Calu3 (cell line): ENCODE results near the gene NSDHL. TPM values are rescaled to one million over a fixed set of nuclear protein-coding genes. Genes with fewer than 3 reads are reported as not detected.
"Not testable (repeated sequence)": the region's sequence is repeated elsewhere in the genome, so short reads cannot be mapped to it uniquely, and the experiment has no call there.

ENCODE experiments used
- BruUV-seq: library from RNA; stranded (reverse); fragments of 400-500 nt; replicated peaks from 2 replicates; lab custom pipeline; 2021; lab: Mats Ljungman, UMichigan
- CTCF ChIA-PET: fragments of 300-600 bp; sonication (Branson Sonifier 250); formaldehyde crosslinking; loops from one replicate; lab custom pipeline; 2022; ENCODE audit warnings: antibody characterized with exemption; lab: Charles Lee
- DNase-seq: peaks from one replicate; pipeline ENCODE4 v3.0.0; 2022
- H3K27ac Mint-ChIP-seq: one replicate; pipeline ENCODE4 v1.8.0; 2022; ENCODE audit warnings: mixed read lengths; ENCODE audit not compliant: unreplicated experiment
- H3K27me3 Mint-ChIP-seq: one replicate; pipeline ENCODE4 v1.8.0; 2022; ENCODE audit warnings: mixed read lengths; ENCODE audit not compliant: unreplicated experiment
- H3K36me3 Mint-ChIP-seq: one replicate; pipeline ENCODE4 v1.8.0; 2022; ENCODE audit warnings: mild to moderate bottlenecking, moderate library complexity, mixed read lengths; ENCODE audit not compliant: insufficient read depth, unreplicated experiment
- H3K4me1 Mint-ChIP-seq: one replicate; pipeline ENCODE4 v1.8.0; 2022; ENCODE audit warnings: mild to moderate bottlenecking, low read depth, mixed read lengths; ENCODE audit not compliant: unreplicated experiment
- H3K4me3 Mint-ChIP-seq: one replicate; pipeline ENCODE4 v1.8.0; 2022; ENCODE audit warnings: mild to moderate bottlenecking, low read depth, moderate library complexity, mixed read lengths; ENCODE audit not compliant: unreplicated experiment
- H3K9me3 Mint-ChIP-seq: one replicate; pipeline ENCODE4 v1.8.0; 2022; ENCODE audit warnings: low read depth, mixed read lengths; ENCODE audit not compliant: unreplicated experiment
- intact Hi-C: fragments of 100-400 bp; cut with micrococcal nuclease; formaldehyde crosslinking; loops from one replicate; pipeline ENCODE4 v1.10.0; 2022; ENCODE audit not compliant: unreplicated experiment
- total RNA-seq: library from RNA; stranded (reverse); gene quantifications from 2 replicates; pipeline ENCODE4 v1.2.3, GENCODE V29; 2022
- TF ChIP-seq, protein P1 (sequence below): fragments of 200-600 bp; IDR thresholded peaks from one replicate; pipeline ENCODE4 v1.8.0; 2022; ENCODE audit warnings: antibody characterized with exemption; ENCODE audit not compliant: unreplicated experiment

NSDHL gene
- total RNA-seq, 1 experiment from 2014 or later = 38.1 TPM

DNA sequence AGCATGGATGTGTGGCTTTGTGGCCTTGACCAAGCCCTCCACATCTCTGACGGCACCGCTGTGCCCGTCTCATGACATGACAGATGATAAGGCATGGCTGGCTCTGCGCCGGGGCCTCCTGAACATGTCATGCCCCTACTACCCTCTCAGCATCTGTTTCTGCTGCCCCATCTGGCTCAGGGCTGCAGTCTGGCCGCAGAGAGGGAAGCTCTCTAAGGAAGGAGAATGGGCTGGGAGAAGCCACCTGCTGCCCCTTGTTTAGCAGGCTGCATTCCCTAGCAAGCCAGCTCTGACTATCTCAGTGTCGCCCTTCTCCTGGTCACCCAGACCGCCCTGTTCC is 74.2 kb downstream of the NSDHL start:
- CTCF ChIA-PET = no interaction called here
- H3K27me3 Mint-ChIP-seq = no peaks in the 10 kb centered on the region
- no TSS peak for BruUV-seq
- H3K4me3 Mint-ChIP-seq = no peak overlapping the region
- DNase-seq = no peak
- no peaks in the 10 kb centered on the region for H3K9me3 Mint-ChIP-seq
- TF ChIP-seq, protein P1, sequence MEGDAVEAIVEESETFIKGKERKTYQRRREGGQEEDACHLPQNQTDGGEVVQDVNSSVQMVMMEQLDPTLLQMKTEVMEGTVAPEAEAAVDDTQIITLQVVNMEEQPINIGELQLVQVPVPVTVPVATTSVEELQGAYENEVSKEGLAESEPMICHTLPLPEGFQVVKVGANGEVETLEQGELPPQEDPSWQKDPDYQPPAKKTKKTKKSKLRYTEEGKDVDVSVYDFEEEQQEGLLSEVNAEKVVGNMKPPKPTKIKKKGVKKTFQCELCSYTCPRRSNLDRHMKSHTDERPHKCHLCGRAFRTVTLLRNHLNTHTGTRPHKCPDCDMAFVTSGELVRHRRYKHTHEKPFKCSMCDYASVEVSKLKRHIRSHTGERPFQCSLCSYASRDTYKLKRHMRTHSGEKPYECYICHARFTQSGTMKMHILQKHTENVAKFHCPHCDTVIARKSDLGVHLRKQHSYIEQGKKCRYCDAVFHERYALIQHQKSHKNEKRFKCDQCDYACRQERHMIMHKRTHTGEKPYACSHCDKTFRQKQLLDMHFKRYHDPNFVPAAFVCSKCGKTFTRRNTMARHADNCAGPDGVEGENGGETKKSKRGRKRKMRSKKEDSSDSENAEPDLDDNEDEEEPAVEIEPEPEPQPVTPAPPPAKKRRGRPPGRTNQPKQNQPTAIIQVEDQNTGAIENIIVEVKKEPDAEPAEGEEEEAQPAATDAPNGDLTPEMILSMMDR = no peak
- peaks cover 5% of the 10 kb centered on the region for H3K4me1 Mint-ChIP-seq
- H3K27ac Mint-ChIP-seq = no peak overlapping the region
- intact Hi-C loops = no loop called here
- H3K36me3 Mint-ChIP-seq = no peaks in the 10 kb centered on the region

DNA sequence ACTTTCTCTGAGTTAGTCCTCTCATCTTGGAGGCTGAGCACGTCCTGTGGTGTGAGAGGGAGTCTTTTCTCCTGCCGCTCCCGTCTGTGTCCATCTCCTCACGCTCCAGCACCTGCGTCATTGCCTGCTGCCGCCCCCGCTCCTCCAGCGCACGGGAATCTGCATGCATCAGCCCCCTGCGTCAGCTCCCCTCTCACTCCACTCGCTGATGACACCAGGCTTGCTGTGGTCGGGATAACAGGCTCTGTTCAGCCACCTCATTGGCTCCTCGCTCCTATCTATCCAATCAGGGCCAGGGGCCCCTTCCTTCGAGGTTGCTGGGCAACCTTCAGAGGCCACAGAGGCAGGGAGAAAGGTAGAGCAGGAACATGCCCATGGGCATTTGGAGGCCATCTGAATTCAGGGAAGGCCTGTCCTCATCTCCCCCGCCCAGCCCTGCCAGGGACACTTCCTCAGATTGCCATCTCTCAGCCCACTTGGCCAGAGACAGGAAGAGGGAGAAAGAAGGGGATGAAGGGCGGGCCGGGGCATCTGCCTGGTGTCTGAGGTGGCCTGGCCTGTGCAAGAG is 76.3 kb downstream of the NSDHL start:
- CTCF ChIA-PET = no interaction called here

DNA sequence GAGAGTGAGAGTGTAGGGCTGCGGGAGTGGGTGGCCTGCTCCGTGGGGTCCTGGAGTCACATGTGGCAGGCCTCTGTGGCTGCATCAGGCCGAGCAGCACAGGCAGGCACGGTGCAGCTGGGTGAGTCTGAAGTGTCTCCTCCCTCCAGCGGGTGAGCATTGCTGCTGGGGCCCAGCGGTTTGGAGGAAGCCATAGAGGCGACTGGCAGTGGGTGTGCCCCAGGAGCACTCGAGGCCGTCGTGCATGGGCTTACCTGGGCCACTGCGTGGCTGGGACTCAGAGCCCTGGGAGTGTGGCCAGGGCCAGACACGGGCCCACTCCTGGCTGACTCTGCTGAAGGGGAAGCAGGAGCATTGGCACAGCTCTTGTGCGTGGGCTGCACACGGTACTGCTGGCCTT is 77.6 kb downstream of the NSDHL start:
- Mint-ChIP-seq H3K4me1 (no peaks in the 10 kb centered on the region), H3K36me3 (no peaks in the 10 kb centered on the region), H3K4me3 (no peak overlapping the region), H3K27me3 (no peaks in the 10 kb centered on the region), H3K9me3 (no peaks in the 10 kb centered on the region), H3K27ac (no peak overlapping the region)
- BruUV-seq = no TSS peak
- CTCF ChIA-PET = no interaction called here
- TF ChIP-seq, protein P1 = no peak
- intact Hi-C loops = no loop called here
- DNase-seq = no peak

More for the DNA sequence above, 76.3 kb downstream of the NSDHL start:
- H3K27ac Mint-ChIP-seq = no peak overlapping the region
- H3K36me3 Mint-ChIP-seq = no peaks in the 10 kb centered on the region
- intact Hi-C loops = no loop called here
- H3K27me3 Mint-ChIP-seq = no peaks in the 10 kb centered on the region
- H3K4me1 Mint-ChIP-seq = no peaks in the 10 kb centered on the region
- H3K4me3 Mint-ChIP-seq = no peak overlapping the region
- no peak for DNase-seq
- BruUV-seq = no TSS peak
- no peaks in the 10 kb centered on the region for H3K9me3 Mint-ChIP-seq
- TF ChIP-seq, protein P1 = no peak

DNA sequence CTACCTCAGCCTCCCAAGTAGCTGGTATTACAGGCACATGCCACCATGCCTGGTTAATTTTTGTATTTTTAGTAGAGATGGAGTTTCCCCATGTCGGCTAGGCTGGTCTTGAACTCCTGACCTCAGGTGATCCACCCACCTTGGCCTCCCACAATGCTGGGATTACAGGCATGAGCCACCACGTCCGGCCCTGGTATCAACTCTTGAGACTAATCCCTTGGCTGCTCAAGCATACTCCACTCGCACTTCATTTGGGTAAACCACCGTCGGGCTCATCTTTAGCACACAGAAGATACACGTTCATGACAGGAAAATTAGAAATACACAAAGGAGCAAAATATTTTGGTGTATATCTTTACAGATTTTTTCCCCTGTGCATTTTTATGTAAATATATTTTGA is 79.2 kb downstream of the NSDHL start:
- H3K4me1 Mint-ChIP-seq, intact Hi-C loops, H3K9me3 Mint-ChIP-seq, H3K27ac Mint-ChIP-seq, DNase-seq, H3K36me3 Mint-ChIP-seq, H3K4me3 Mint-ChIP-seq, BruUV-seq, H3K27me3 Mint-ChIP-seq: not testable (repeated sequence)
- CTCF ChIA-PET = interaction anchor here (0.7 kb wide), 1 partner anchor 13 kb away, joined by 4 read pairs; no protein-coding TSS in a partner anchor

DNA sequence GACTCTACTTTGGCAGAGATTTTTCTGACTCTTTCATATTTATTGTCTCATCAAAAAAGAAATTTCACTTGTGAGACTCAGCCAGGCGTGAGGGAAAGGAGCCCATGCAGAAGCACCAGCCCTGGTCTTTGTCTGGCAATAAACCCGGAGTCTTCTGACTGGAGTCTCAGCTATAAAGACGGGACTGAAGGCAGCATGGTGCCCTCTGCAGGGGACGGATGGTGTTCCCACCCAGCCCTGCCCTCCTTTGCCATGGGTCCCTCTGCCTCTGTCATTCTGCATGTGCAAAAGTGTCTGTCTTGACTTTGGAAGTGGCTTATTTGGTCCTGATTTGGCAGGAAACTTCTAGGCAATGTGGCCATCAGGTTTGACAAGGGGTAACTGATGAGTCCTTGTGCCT is 81.2 kb downstream of the NSDHL start:
- Mint-ChIP-seq H3K4me3 (no peak overlapping the region), H3K36me3 (no peaks in the 10 kb centered on the region), H3K4me1 (no peaks in the 10 kb centered on the region), H3K9me3 (no peaks in the 10 kb centered on the region), H3K27me3 (no peaks in the 10 kb centered on the region), H3K27ac (no peak overlapping the region)
- TF ChIP-seq, protein P1 = no peak
- no TSS peak for BruUV-seq
- CTCF ChIA-PET = no interaction called here
- DNase-seq = no peak
- intact Hi-C loops = no loop called here
